ENCODE data around the gene DNAJC18.

DNAJC18 gene

DNA sequence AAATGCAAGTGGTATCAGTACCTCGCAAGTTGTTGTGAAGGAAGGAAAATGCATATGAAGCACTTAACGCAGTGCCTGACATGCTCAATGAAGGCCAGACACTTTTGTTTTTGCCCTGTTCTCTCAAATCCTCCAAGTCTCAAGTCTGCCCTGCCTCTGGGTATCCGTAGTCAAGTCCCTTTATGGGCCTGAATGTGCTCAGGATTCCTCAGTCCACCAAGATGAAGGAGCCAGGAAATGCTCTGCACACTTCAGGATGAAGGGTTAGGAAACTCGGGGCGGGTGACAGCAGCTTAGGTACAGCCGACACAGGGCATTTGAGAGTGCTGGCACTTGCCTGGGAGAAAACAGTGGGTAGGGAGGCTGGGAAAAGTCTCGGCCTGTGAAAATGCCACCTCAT is 21.9 kb upstream of the DNAJC18 start:
- no peak for DNase-seq (ENCODE audit: low read depth)
- H3K4me3 ChIP-seq (ENCODE audit: low read depth, low read length), result no peak overlapping the region
- TF ChIP-seq, protein P1, sequence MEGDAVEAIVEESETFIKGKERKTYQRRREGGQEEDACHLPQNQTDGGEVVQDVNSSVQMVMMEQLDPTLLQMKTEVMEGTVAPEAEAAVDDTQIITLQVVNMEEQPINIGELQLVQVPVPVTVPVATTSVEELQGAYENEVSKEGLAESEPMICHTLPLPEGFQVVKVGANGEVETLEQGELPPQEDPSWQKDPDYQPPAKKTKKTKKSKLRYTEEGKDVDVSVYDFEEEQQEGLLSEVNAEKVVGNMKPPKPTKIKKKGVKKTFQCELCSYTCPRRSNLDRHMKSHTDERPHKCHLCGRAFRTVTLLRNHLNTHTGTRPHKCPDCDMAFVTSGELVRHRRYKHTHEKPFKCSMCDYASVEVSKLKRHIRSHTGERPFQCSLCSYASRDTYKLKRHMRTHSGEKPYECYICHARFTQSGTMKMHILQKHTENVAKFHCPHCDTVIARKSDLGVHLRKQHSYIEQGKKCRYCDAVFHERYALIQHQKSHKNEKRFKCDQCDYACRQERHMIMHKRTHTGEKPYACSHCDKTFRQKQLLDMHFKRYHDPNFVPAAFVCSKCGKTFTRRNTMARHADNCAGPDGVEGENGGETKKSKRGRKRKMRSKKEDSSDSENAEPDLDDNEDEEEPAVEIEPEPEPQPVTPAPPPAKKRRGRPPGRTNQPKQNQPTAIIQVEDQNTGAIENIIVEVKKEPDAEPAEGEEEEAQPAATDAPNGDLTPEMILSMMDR (IDR thresholded peaks at IDR 0.05; ENCODE audit: low read depth, low read length), result no peak
- TF ChIP-seq, protein P2, sequence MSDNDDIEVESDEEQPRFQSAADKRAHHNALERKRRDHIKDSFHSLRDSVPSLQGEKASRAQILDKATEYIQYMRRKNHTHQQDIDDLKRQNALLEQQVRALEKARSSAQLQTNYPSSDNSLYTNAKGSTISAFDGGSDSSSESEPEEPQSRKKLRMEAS (IDR thresholded peaks at IDR 0.05; ENCODE audit: low read depth, low read length), result no peak
- TF ChIP-seq POLR2A (IDR thresholded peaks at IDR 0.05; ENCODE audit: extremely low read depth, insufficient read length) (no peak), MYC (IDR thresholded peaks at IDR 0.05; ENCODE audit: low read depth, low read length) (no peak)

DNA sequence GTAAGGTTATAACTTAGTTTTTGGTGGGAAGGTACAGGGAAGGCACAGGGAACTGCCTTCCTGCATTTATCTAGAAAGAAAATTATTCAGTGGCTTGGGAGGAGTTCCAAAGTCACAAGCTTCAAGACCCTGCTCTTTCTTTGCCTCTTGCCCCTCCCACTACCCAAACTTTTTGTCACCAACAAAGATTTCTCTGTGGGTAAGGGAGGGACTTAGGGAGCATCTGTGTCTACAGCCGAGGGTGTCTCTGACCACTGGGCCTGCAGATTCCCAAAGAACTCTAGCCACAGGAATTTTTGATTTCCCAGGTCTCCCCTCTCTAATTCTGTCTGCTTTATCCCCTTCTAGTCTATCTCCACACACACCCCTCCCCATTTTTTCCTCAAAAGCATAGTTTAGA is 21.1 kb upstream of the DNAJC18 start:
- DNase-seq (ENCODE audit: low read depth), result no peak
- TF ChIP-seq, protein P1 (IDR thresholded peaks at IDR 0.05; ENCODE audit: low read depth, low read length), result no peak
- no peak for TF ChIP-seq POLR2A (IDR thresholded peaks at IDR 0.05; ENCODE audit: extremely low read depth, insufficient read length)
- TF ChIP-seq MYC (IDR thresholded peaks at IDR 0.05; ENCODE audit: low read depth, low read length), result no peak
- TF ChIP-seq, protein P2 (IDR thresholded peaks at IDR 0.05; ENCODE audit: low read depth, low read length), result no peak
- no peak overlapping the region for H3K4me3 ChIP-seq (ENCODE audit: low read depth, low read length)

DNA sequence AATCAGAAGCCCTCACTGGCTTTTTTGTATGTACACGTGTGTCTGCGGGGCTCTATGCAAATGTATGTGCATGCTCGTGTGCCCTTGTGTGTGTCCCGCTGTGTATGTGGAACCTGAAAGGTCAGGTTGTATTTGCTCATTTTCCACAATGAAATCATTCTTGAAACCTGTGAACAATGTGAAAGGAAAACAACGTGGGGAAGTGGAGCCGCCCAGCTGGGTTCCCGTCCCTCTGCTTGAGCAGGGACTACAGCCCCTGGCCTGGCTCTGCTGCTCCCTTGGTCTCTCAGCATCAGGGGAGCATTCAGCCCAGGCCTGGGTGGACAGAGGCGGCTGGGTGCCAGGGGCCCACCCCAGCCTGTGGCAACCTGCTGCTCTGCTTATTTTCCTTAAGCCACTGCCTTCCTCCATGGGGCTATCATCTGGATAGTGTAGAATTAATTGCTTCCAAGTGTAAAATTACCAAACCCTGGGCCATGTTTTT is 20.2 kb upstream of the DNAJC18 start:
- TF ChIP-seq, protein P1 (IDR thresholded peaks at IDR 0.05; ENCODE audit: low read depth, low read length), result no peak
- TF ChIP-seq, protein P2 (IDR thresholded peaks at IDR 0.05; ENCODE audit: low read depth, low read length), result no peak
- TF ChIP-seq POLR2A (IDR thresholded peaks at IDR 0.05; ENCODE audit: extremely low read depth, insufficient read length) (no peak), MYC (IDR thresholded peaks at IDR 0.05; ENCODE audit: low read depth, low read length) (no peak)
- DNase-seq (ENCODE audit: low read depth), result no peak
- H3K4me3 ChIP-seq (ENCODE audit: low read depth, low read length), result no peak overlapping the region

DNA sequence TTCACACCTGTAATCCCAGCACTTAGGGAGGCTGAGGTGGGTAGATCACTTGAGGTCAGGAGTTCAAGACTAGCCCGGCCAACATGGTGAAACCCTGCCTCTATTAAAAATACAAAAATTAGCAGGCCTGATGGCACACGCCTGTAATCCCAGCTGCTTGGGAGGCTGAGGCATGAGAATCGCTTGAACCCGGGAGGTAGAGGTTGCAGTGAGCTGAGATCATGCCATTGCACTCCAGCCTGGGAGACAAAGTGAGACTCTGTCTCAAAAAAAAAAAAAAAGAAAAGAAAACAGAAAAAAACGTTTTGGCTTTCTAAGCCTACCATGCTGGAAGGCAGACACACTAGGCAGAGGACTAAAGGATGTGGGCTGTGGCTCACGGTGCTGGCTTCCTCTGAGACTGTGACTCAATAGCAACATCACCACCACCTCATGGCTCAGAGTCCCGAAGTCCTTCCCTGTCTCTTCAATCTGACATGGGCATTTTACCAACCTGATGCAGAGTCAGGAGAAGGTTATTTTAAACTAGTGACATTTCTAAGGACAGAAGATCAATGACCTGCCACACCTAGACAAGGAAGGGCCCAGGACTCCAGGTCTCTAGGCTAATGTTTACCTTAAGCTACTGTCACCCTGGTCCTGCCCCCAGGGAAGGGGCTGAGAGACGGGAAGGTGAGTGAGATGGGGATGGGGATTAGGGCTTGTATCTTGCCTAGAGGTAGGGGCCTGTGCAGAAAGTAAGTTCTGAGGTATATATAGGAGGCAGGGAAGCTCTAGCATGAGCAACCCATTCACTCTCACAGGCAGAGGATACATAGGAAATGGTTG is 19.5 kb upstream of the DNAJC18 start:
- TF ChIP-seq, protein P2 (IDR thresholded peaks at IDR 0.05; ENCODE audit: low read depth, low read length), result peak; percentile 84
- TF ChIP-seq MYC (IDR thresholded peaks at IDR 0.05; ENCODE audit: low read depth, low read length) (peak; percentile 59; the same call in 1 of the 2 replicates), POLR2A (IDR thresholded peaks at IDR 0.05; ENCODE audit: extremely low read depth, insufficient read length) (no peak)
- peak; percentile 89 for DNase-seq (ENCODE audit: low read depth)
- no peak overlapping the region for H3K4me3 ChIP-seq (ENCODE audit: low read depth, low read length)

DNA sequence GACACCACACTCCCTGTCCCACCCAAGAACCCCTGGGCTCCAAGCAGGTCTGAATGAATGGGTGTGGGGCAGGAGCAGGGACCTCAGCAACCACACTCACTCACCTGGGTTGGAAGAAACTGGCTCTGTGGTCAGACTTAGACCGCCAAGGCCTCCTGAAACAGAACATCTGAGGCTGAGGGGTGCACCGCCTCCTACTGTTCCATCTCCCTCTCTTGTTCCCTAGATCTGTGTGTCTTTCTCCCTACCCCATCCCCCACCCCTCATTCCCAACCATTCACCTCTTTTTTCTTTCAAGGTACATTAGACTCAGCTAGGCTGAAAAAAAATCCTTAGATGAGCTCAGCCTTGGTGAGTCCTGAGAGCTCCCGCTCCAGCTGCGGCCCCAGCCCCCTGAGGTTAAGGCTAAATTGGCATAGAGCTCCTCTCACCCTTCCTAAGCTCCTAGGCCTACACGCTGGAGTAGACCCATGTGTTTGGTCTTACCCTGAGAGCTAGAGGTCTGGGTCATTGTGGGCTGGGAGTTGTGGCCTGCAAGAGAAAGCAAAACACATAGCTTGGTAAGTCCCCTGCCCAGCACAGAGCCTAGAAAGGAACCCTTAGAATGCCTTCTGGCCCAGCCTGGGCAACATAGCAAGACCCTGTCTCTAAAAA is 18.5 kb upstream of the DNAJC18 start:
- TF ChIP-seq, protein P1 (IDR thresholded peaks at IDR 0.05; ENCODE audit: low read depth, low read length), result no peak
- TF ChIP-seq, protein P2 (IDR thresholded peaks at IDR 0.05; ENCODE audit: low read depth, low read length), result no peak
- TF ChIP-seq POLR2A (IDR thresholded peaks at IDR 0.05; ENCODE audit: extremely low read depth, insufficient read length), result no peak
- no peak for TF ChIP-seq MYC (IDR thresholded peaks at IDR 0.05; ENCODE audit: low read depth, low read length)
- DNase-seq (ENCODE audit: low read depth), result no peak
- no peak overlapping the region for H3K4me3 ChIP-seq (ENCODE audit: low read depth, low read length)

DNA sequence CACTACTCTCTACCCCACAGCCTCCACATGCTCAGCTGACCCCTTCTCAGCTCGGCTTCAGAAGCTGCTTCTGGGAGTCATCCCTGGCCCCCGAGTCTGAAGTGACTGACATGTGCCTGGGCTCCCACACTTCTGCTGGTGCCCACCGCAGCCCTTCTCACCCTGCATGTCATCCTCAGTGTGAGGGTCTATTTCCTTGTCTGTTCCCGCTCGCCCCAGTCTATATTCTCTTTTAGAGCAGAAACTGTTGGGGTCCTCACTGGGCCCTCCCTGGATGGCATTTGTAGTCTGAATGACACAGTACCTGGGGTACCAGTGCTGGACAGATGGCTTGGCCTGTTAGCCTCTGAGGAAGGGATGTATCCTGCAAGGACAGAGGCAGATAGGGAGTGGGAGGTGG is 17.9 kb upstream of the DNAJC18 start:
- no peak overlapping the region for H3K4me3 ChIP-seq (ENCODE audit: low read depth, low read length)
- TF ChIP-seq POLR2A (IDR thresholded peaks at IDR 0.05; ENCODE audit: extremely low read depth, insufficient read length), result no peak
- TF ChIP-seq, protein P1 (IDR thresholded peaks at IDR 0.05; ENCODE audit: low read depth, low read length), result no peak
- TF ChIP-seq, protein P2 (IDR thresholded peaks at IDR 0.05; ENCODE audit: low read depth, low read length), result no peak
- TF ChIP-seq MYC (IDR thresholded peaks at IDR 0.05; ENCODE audit: low read depth, low read length), result no peak
- no peak for DNase-seq (ENCODE audit: low read depth)
